IPS-15b (cell line): Measurements from ENCODE around the gene PARN.
"Not testable (repeated sequence)": the region's sequence is repeated elsewhere in the genome, so short reads cannot be mapped to it uniquely, and the experiment has no call there.

Experiments
- H3K27me3 ChIP-seq: one replicate; pipeline ENCODE4 v1.6.1; 2013; ENCODE audit warnings: low read length; ENCODE audit not compliant: control insufficient read depth, insufficient read depth
- H3K36me3 ChIP-seq: one replicate; pipeline ENCODE4 v1.6.1; 2013; ENCODE audit warnings: low read length; ENCODE audit not compliant: control insufficient read depth, insufficient read depth
- H3K4me1 ChIP-seq: one replicate; pipeline ENCODE4 v1.6.1; 2013; ENCODE audit warnings: mild to moderate bottlenecking, low read length; ENCODE audit not compliant: control insufficient read depth, insufficient read depth
- H3K4me3 ChIP-seq: one replicate; pipeline ENCODE4 v1.5.1; 2013; ENCODE audit warnings: low read depth, low read length
- H3K9ac ChIP-seq: one replicate; pipeline ENCODE4 v1.6.1; 2013; ENCODE audit warnings: low read depth, mild to moderate bottlenecking, low read length
- H3K9me3 ChIP-seq: one replicate; pipeline ENCODE4 v1.6.1; 2013; ENCODE audit warnings: mild to moderate bottlenecking, low read length; ENCODE audit not compliant: control insufficient read depth, insufficient read depth

The PARN gene

GRCh38 chr16:14398014-14398717 is 231.9 kb downstream of the PARN start:
- Histone ChIP-seq H3K36me3 (no peaks in the 10 kb centered on the region), H3K4me3 (no peak overlapping the region), H3K9me3 (no peaks in the 10 kb centered on the region), H3K4me1 (peaks cover 2% of the 10 kb centered on the region), H3K9ac (no peak overlapping the region), H3K27me3 (no peaks in the 10 kb centered on the region)

DNA sequence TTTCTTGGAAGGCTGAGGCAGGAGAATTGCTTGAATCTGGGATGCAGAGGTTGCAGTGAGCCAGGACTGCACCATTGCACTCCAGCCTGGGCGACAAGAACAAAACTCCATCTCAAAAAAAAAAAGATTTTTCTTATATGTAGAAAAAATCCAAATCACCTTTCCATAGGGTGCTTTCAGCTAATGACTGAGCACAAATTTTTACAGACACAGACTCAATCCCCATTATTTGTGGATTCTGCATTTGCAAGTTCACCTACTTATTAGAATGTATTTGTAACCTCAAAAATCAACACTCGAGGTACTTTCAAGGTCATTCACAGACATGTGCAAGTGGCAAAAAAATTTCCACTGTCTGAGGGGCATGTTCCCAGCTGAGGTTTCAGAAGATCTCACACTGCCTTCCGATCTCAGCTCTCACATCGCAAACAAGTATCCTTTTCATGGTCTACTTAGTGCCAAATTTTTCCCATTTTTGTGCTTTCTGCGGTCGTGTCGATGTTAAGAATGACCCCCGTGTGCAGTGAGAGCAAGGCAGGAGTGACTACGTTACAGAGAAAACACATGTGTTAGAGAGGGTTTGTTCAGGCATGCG is 234.3 kb downstream of the PARN start:
- H3K9me3 ChIP-seq, H3K27me3 ChIP-seq, H3K4me1 ChIP-seq, H3K9ac ChIP-seq, H3K36me3 ChIP-seq, H3K4me3 ChIP-seq: not testable (repeated sequence)

DNA sequence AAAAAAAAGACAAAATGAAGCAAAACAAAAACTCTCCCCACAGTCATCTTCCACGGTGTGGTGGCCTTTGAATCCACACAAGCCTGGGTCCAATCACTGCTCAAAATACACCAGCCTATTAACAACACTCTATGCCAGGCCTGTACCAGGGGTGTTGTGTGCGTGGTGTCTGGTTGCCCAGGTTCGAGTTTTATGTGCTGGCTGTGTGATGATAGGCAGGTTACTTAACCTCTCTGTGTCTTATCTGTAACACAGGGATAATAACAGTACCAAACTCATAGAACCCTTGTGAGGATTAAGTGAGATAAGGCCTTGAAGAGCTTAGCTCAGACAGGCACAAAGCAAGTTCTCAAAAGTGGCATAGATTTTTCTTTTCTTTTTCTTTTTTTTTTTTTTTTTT is 235.2 kb downstream of the PARN start:
- no peaks in the 10 kb centered on the region for H3K9me3 ChIP-seq
- H3K4me1 ChIP-seq = peaks cover under 1% of the 10 kb centered on the region
- H3K36me3 ChIP-seq = no peaks in the 10 kb centered on the region
- no peak overlapping the region for H3K4me3 ChIP-seq
- no peaks in the 10 kb centered on the region for H3K27me3 ChIP-seq
- no peak overlapping the region for H3K9ac ChIP-seq

GRCh38 chr16:14392960-14393359 is 237.1 kb downstream of the PARN start:
- H3K9ac ChIP-seq = no peak overlapping the region
- no peaks in the 10 kb centered on the region for H3K36me3 ChIP-seq
- no peaks in the 10 kb centered on the region for H3K27me3 ChIP-seq
- no peaks in the 10 kb centered on the region for H3K4me1 ChIP-seq
- no peak overlapping the region for H3K4me3 ChIP-seq
- no peaks in the 10 kb centered on the region for H3K9me3 ChIP-seq

DNA sequence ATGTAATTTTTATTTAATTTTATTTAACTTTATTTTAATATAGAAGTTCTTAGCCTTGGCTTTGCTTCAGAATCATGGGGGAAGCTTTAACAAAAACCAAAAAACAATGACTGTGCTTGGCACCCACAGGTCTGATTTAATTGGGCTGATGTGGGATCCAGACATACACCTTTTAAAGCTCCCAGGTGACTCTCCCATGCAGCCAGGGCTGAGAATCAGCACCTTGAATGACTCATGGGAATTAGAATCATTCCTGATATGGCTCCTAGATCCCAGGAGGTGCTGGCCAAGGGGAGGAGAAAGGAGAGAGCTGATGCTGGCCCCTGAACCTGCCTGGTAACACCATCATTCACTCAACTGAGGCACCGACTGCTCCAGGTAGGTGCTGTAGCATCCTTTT is 240.7 kb downstream of the PARN start:
- no peaks in the 10 kb centered on the region for H3K27me3 ChIP-seq
- H3K4me1 ChIP-seq = no peaks in the 10 kb centered on the region
- H3K9me3 ChIP-seq = no peaks in the 10 kb centered on the region
- H3K36me3 ChIP-seq = no peaks in the 10 kb centered on the region
- H3K9ac ChIP-seq = no peak overlapping the region
- no peak overlapping the region for H3K4me3 ChIP-seq

DNA sequence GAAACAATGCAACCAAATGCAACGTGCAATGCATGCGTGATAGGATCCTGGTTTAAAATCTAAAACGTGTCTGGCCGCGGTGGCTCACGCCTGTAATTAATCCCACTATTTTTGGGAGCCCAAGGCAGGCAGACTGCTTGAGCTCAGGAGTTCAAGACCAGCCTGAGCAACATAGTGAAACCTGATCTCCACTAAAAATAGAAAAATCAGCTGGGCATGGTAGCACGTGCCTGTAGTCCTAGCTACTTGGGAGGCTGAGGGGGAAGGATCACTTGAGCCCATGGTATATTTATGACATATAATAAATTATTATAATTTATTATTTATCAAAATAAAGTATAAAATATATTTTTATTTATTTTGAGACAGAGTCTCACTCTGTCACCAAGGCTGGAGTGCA is 241.8 kb downstream of the PARN start:
- no peaks in the 10 kb centered on the region for H3K4me1 ChIP-seq
- H3K9ac ChIP-seq = no peak overlapping the region
- no peaks in the 10 kb centered on the region for H3K9me3 ChIP-seq
- no peaks in the 10 kb centered on the region for H3K27me3 ChIP-seq
- no peaks in the 10 kb centered on the region for H3K36me3 ChIP-seq
- no peak overlapping the region for H3K4me3 ChIP-seq

GRCh38 chr16:14386115-14386514 is 243.9 kb downstream of the PARN start:
- H3K4me1 ChIP-seq = no peaks in the 10 kb centered on the region
- no peaks in the 10 kb centered on the region for H3K9me3 ChIP-seq
- no peaks in the 10 kb centered on the region for H3K36me3 ChIP-seq
- H3K9ac ChIP-seq = no peak overlapping the region
- no peak overlapping the region for H3K4me3 ChIP-seq
- no peaks in the 10 kb centered on the region for H3K27me3 ChIP-seq
